ENCODE data around the gene BRINP2. TPM values are rescaled to one million over a fixed set of nuclear protein-coding genes. Genes with fewer than 3 reads are reported as not detected.

Gene BRINP2
- total and polyA plus RNA-seq, 3 experiments from 2014 or later, result not detected

GRCh38 chr1:177132141-177132540, 38.6 kb upstream of the BRINP2 start:
- Histone ChIP-seq H3K27me3 (ENCODE audit: insufficient read depth, low read length, poor library complexity, severe bottlenecking) (no peaks in the 10 kb centered on the region), H3K36me3 (ENCODE audit: insufficient read depth, low read length) (no peaks in the 10 kb centered on the region), H3K9me3 (ENCODE audit: low read length) (no peaks in the 10 kb centered on the region), H3K4me3 (ENCODE audit: low read length) (no peak overlapping the region), H3K4me1 (ENCODE audit: insufficient read depth, low read length) (no peaks in the 10 kb centered on the region), H3K27ac (ENCODE audit: low read depth, low read length) (no peak overlapping the region)
- Mint-ChIP-seq H3K27ac (no peak overlapping the region), H3K4me3 (no peak overlapping the region), H3K36me3 (no peaks in the 10 kb centered on the region), H3K27me3 (peaks cover 0 to 2% of the 10 kb centered on the region in 2 donors), H3K4me1 (no peaks in the 10 kb centered on the region), H3K9me3 (peaks cover 3 to 12% (median 4%) of the 10 kb centered on the region in 5 donors)
- POLR2A ChIA-PET, result no interaction called here
- CTCF ChIA-PET, result no interaction called here
- DNase-seq, result no peak

GRCh38 chr1:177133977-177134538, 36.7 kb upstream of the BRINP2 start:
- Mint-ChIP-seq H3K9me3 (peaks cover 3 to 9% (median 4%) of the 10 kb centered on the region in 5 donors), H3K4me3 (no peak overlapping the region), H3K27me3 (peaks cover 0 to 4% of the 10 kb centered on the region in 2 donors), H3K27ac (no peak overlapping the region), H3K36me3 (no peaks in the 10 kb centered on the region), H3K4me1 (no peaks in the 10 kb centered on the region)
- H3K27me3 ChIP-seq (ENCODE audit: insufficient read depth, low read length, poor library complexity, severe bottlenecking), result no peaks in the 10 kb centered on the region
- ChIA-PET CTCF (no interaction called here), POLR2A (no interaction called here)
- H3K4me3 ChIP-seq (ENCODE audit: low read length), result no peak overlapping the region
- no peaks in the 10 kb centered on the region for H3K9me3 ChIP-seq (ENCODE audit: low read length)
- no peak overlapping the region for H3K27ac ChIP-seq (ENCODE audit: low read depth, low read length)
- DNase-seq, result no peak
- H3K4me1 ChIP-seq (ENCODE audit: insufficient read depth, low read length), result no peaks in the 10 kb centered on the region
- no peaks in the 10 kb centered on the region for H3K36me3 ChIP-seq (ENCODE audit: insufficient read depth, low read length)

DNA sequence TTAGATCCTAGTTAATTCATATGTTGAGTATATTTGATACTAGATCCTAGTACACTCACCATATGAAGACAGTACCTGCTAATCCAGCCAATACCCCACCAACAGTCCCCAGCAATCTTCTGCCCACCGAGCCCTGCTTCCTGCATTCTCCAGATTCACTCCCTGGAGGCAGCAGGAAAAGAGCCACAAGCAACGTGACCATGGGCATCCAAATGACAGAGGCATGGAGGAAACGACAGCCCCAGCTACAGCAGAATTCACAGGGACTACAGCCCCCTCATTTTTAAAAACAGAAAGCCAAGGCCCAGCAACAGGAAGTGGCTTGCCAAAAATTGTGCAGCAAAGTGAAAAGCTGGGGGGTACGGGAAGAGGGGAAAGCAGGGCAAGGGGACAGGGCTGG, 35.5 kb upstream of the BRINP2 start:
- POLR2A ChIA-PET, result no interaction called here

DNA sequence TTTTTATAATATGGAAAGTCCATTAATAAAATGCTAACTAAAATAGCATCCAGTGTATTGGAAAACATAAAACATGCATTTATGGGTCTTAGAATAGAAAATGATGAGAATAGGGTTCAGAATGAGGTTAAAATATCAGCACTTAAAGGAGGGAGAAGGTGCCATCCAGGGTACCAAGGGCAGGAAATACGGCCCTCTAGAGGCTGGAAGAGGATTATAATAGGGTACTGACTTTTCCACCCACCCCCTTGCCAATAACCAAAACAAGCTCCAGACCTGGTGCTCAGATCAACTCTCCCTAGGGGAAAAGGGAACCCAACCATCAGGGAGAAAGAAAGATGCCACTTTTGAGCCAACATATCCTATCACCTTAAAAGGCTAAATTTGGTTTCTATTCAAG, 32.9 kb upstream of the BRINP2 start:
- H3K27ac ChIP-seq (ENCODE audit: low read depth, low read length), result no peak overlapping the region
- Mint-ChIP-seq H3K27ac (no peak overlapping the region), H3K4me1 (no peaks in the 10 kb centered on the region), H3K36me3 (no peaks in the 10 kb centered on the region), H3K27me3 (peaks cover 0 to 3% of the 10 kb centered on the region in 2 donors), H3K4me3 (no peak overlapping the region), H3K9me3 (peaks cover 0 to 8% (median 3%) of the 10 kb centered on the region in 5 donors)
- H3K9me3 ChIP-seq (ENCODE audit: low read length), result no peaks in the 10 kb centered on the region
- no peaks in the 10 kb centered on the region for H3K4me1 ChIP-seq (ENCODE audit: insufficient read depth, low read length)
- CTCF ChIA-PET, result no interaction called here
- POLR2A ChIA-PET, result no interaction called here
- DNase-seq, result no peak
- H3K27me3 ChIP-seq (ENCODE audit: insufficient read depth, low read length, poor library complexity, severe bottlenecking), result no peaks in the 10 kb centered on the region
- no peak overlapping the region for H3K4me3 ChIP-seq (ENCODE audit: low read length)
- no peaks in the 10 kb centered on the region for H3K36me3 ChIP-seq (ENCODE audit: insufficient read depth, low read length)

More for the DNA sequence above, 35.5 kb upstream of the BRINP2 start:
- H3K4me1 Mint-ChIP-seq, result no peaks in the 10 kb centered on the region
- no peaks in the 10 kb centered on the region for H3K36me3 ChIP-seq (ENCODE audit: insufficient read depth, low read length)
- no peak overlapping the region for H3K4me3 ChIP-seq (ENCODE audit: low read length)
- peaks cover 0 to 4% of the 10 kb centered on the region in 2 donors for H3K27me3 Mint-ChIP-seq
- CTCF ChIA-PET, result no interaction called here
- no peaks in the 10 kb centered on the region for H3K4me1 ChIP-seq (ENCODE audit: insufficient read depth, low read length)
- no peak overlapping the region for H3K27ac ChIP-seq (ENCODE audit: low read depth, low read length)
- H3K27me3 ChIP-seq (ENCODE audit: insufficient read depth, low read length, poor library complexity, severe bottlenecking), result no peaks in the 10 kb centered on the region
- H3K4me3 Mint-ChIP-seq, result no peak overlapping the region
- H3K9me3 ChIP-seq (ENCODE audit: low read length), result no peaks in the 10 kb centered on the region
- peaks cover 0 to 8% (median 3%) of the 10 kb centered on the region in 5 donors for H3K9me3 Mint-ChIP-seq
- DNase-seq, result no peak
- H3K36me3 Mint-ChIP-seq, result no peaks in the 10 kb centered on the region
- H3K27ac Mint-ChIP-seq, result no peak overlapping the region

DNA sequence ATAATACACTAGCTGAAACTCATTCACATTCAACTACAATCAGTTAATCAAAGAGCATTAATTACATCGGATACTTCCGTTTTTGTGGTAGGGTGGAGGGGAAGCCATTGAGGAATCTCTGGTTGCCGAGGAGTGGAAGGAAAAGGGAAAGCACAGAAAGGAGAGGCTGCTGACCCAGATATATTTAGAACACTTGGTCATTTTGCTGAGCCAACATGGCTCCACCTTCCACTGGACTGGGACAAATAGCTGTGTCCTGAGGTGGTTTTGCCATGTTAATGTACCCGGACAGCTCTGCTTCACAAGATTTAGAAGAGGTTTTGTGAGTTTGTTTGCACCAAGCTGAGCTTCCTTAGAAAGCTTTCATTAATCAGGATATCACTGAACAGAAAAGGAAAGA, 32.4 kb upstream of the BRINP2 start:
- DNase-seq, result no peak
- peaks cover 0 to 8% (median 3%) of the 10 kb centered on the region in 5 donors for H3K9me3 Mint-ChIP-seq
- no peaks in the 10 kb centered on the region for H3K36me3 Mint-ChIP-seq

DNA sequence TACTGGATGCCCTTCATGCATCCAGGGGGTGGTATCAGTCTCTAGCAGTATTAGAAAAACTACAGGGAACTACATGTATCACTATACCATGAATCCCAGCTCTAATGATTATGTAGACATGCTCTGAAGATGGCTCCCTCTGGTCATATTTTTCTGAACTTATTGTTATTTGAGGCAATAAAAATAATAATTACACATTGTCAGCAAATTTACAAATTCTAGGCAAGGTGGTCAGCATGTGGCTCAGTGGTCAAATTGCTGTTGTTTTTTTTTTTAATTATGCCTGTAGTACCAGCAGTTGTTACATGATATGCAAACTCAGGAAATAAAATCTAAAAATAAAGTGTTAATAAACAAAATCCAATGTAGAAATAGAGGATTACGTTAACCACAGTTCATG, 28.7 kb upstream of the BRINP2 start:
- Mint-ChIP-seq H3K27ac (no peak overlapping the region), H3K4me3 (no peak overlapping the region), H3K27me3 (peaks cover 0 to 3% of the 10 kb centered on the region in 2 donors), H3K36me3 (no peaks in the 10 kb centered on the region), H3K4me1 (no peaks in the 10 kb centered on the region), H3K9me3 (peaks cover 0 to 8% (median 2%) of the 10 kb centered on the region in 5 donors)
- Histone ChIP-seq H3K36me3 (ENCODE audit: insufficient read depth, low read length) (no peaks in the 10 kb centered on the region), H3K9me3 (ENCODE audit: low read length) (no peaks in the 10 kb centered on the region), H3K4me3 (ENCODE audit: low read length) (no peak overlapping the region), H3K4me1 (ENCODE audit: insufficient read depth, low read length) (no peaks in the 10 kb centered on the region), H3K27me3 (ENCODE audit: insufficient read depth, low read length, poor library complexity, severe bottlenecking) (no peaks in the 10 kb centered on the region), H3K27ac (ENCODE audit: low read depth, low read length) (no peak overlapping the region)
- DNase-seq, result no peak
- ChIA-PET POLR2A (no interaction called here), CTCF (no interaction called here)

More for the DNA sequence above, 32.4 kb upstream of the BRINP2 start:
- Histone ChIP-seq H3K4me3 (ENCODE audit: low read length) (no peak overlapping the region), H3K36me3 (ENCODE audit: insufficient read depth, low read length) (no peaks in the 10 kb centered on the region), H3K27me3 (ENCODE audit: insufficient read depth, low read length, poor library complexity, severe bottlenecking) (no peaks in the 10 kb centered on the region), H3K9me3 (ENCODE audit: low read length) (no peaks in the 10 kb centered on the region), H3K27ac (ENCODE audit: low read depth, low read length) (no peak overlapping the region), H3K4me1 (ENCODE audit: insufficient read depth, low read length) (no peaks in the 10 kb centered on the region)
- no peaks in the 10 kb centered on the region for H3K4me1 Mint-ChIP-seq
- no peak overlapping the region for H3K4me3 Mint-ChIP-seq
- ChIA-PET CTCF (no interaction called here), POLR2A (no interaction called here)
- H3K27me3 Mint-ChIP-seq, result peaks cover 0 to 3% of the 10 kb centered on the region in 2 donors
- no peak overlapping the region for H3K27ac Mint-ChIP-seq

DNA sequence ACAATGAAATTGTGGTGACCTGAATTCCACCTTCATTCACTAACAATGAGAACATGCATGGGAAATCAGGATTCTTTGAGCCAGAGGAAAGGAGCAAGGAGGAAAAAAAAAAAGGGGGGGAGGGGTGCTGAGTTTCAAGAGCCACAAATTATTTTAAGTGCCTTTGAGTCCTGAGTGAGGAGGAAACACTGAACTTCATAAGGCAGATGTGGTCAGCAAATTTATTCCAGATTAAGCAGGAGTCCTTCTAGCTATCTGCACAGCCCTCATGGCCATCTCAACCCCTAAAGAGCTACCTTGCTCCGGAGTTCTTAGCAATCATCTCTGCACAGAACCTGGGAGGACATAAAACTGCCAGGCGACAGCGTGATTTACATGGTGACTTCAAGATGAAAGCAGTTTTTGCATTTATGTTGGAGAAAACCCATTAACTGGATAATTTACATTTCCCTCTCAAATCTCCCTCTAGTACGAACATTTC, 27.9 kb upstream of the BRINP2 start:
- Mint-ChIP-seq H3K36me3 (no peaks in the 10 kb centered on the region), H3K9me3 (peaks cover 0 to 8% (median 2%) of the 10 kb centered on the region in 5 donors), H3K27ac (no peak overlapping the region), H3K27me3 (peaks cover 0 to 3% of the 10 kb centered on the region in 2 donors), H3K4me3 (no peak overlapping the region), H3K4me1 (no peaks in the 10 kb centered on the region)
- H3K9me3 ChIP-seq (ENCODE audit: low read length), result no peaks in the 10 kb centered on the region
- H3K27me3 ChIP-seq (ENCODE audit: insufficient read depth, low read length, poor library complexity, severe bottlenecking), result no peaks in the 10 kb centered on the region
- no peak overlapping the region for H3K4me3 ChIP-seq (ENCODE audit: low read length)
- H3K4me1 ChIP-seq (ENCODE audit: insufficient read depth, low read length), result no peaks in the 10 kb centered on the region
- CTCF ChIA-PET, result no interaction called here
- DNase-seq, result no peak
- POLR2A ChIA-PET, result no interaction called here
- no peak overlapping the region for H3K27ac ChIP-seq (ENCODE audit: low read depth, low read length)
- no peaks in the 10 kb centered on the region for H3K36me3 ChIP-seq (ENCODE audit: insufficient read depth, low read length)

DNA sequence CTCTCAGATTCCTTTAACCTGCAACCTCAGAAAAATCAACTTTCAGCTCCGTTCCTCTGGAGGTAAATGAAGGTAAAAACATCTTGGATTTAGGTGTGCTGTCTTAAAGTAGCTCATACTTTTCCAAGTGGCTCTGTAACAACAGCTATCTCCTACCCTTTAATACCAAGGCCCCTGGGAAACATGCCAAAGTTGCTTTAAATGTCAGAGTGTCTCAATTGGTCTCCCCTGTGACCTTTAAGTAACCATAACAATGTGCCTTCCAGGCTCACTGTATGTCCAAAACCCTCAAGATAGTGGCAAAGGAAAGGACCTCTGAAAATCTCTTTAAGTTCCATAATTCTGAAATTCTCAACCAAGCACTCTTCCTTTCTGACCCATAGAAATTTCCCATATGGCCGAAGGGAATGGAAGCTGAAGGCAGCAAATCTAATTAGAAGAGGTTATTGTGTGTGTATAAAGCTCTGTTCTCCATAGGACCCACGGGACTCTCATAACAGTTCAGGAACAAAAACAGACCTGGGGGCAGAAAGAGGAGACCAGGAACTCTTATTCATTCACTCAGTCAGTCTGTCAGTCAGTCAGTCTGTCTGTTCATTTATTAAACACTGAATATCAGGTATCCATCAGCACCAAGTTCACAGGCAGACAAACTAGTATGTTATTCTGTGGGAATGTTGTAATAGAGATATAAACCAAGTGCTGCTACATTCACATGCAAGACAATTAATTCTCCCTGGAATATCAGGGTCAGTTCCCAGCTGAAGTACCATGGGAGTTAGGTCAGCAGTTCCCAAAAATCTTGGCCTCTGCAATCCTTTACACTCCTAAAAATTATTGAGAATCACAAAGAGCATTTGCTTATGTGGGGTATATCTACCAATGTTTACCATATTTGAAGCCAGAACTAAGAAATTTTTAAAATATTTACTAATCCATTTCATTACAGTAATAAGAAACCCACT, 25.4 kb upstream of the BRINP2 start:
- ChIA-PET POLR2A (no interaction called here), CTCF (no interaction called here)
- no peak overlapping the region for H3K4me3 Mint-ChIP-seq
- Histone ChIP-seq H3K4me3 (ENCODE audit: low read length) (no peak overlapping the region), H3K9me3 (ENCODE audit: low read length) (no peaks in the 10 kb centered on the region), H3K27ac (ENCODE audit: low read depth, low read length) (no peak overlapping the region), H3K4me1 (ENCODE audit: insufficient read depth, low read length) (no peaks in the 10 kb centered on the region), H3K36me3 (ENCODE audit: insufficient read depth, low read length) (no peaks in the 10 kb centered on the region), H3K27me3 (ENCODE audit: insufficient read depth, low read length, poor library complexity, severe bottlenecking) (no peaks in the 10 kb centered on the region)
- H3K36me3 Mint-ChIP-seq, result no peaks in the 10 kb centered on the region
- no peak overlapping the region for H3K27ac Mint-ChIP-seq
- no peaks in the 10 kb centered on the region for H3K27me3 Mint-ChIP-seq
- peaks cover 0 to 6% (median 0%) of the 10 kb centered on the region in 5 donors for H3K9me3 Mint-ChIP-seq
- DNase-seq, result no peak
- H3K4me1 Mint-ChIP-seq, result no peaks in the 10 kb centered on the region
